ENCODE measurements around the gene IKZF5.

IKZF5 gene

DNA sequence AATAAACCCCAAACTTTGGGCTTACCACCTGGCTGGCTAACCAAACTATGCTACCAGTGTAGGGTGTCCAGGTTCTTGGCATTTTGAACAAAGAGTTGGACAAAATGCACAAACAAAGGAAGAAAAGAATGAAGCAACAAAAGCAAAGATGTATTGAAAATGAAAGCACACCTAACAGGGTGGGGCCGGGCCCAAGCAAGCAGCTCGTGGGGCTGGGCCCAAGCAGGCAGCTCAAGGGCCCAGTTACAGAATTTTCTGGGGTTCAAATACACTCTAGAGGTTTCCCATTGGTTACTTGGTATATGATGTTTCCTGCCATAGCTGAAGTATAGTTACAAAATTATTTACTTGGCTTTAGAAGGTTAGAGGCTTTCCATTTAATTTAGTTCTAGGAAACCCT, 15.9 kb upstream of the IKZF5 start:
- FAIRE-seq (no peak), DNase-seq (ENCODE audit: insufficient read length, low spot score) (no peak)
- TF ChIP-seq, protein P1, sequence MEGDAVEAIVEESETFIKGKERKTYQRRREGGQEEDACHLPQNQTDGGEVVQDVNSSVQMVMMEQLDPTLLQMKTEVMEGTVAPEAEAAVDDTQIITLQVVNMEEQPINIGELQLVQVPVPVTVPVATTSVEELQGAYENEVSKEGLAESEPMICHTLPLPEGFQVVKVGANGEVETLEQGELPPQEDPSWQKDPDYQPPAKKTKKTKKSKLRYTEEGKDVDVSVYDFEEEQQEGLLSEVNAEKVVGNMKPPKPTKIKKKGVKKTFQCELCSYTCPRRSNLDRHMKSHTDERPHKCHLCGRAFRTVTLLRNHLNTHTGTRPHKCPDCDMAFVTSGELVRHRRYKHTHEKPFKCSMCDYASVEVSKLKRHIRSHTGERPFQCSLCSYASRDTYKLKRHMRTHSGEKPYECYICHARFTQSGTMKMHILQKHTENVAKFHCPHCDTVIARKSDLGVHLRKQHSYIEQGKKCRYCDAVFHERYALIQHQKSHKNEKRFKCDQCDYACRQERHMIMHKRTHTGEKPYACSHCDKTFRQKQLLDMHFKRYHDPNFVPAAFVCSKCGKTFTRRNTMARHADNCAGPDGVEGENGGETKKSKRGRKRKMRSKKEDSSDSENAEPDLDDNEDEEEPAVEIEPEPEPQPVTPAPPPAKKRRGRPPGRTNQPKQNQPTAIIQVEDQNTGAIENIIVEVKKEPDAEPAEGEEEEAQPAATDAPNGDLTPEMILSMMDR (IDR thresholded peaks at IDR 0.05; ENCODE audit: insufficient read depth, missing control alignments) = no peak

DNA sequence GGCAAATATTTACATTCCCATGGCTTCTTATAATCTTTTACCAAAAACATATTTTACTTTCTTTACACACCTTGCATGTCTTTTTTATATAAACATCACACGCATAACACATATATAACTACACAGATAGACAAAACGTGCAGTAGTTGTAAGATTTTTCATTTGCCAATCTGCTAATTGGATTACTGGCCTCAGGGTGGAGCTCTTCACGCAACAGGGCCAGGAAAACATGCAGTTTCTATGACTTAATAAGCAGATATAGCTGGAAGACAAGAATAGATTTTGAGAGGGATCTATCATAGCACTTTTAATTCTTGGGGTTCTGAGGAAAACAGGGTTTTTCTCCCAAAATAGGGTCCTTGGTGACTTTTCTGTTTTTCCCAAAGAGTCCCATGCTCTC, 12.9 kb upstream of the IKZF5 start:
- no peak for FAIRE-seq
- DNase-seq (ENCODE audit: insufficient read length, low spot score) = no peak
- TF ChIP-seq, protein P1 (IDR thresholded peaks at IDR 0.05; ENCODE audit: insufficient read depth, missing control alignments) = peak; percentile 48

GRCh38 chr10:123019941-123020703, 11.5 kb upstream of the IKZF5 start:
- no peak for FAIRE-seq
- TF ChIP-seq, protein P1 (IDR thresholded peaks at IDR 0.05; ENCODE audit: insufficient read depth, missing control alignments) = no peak
- DNase-seq (ENCODE audit: insufficient read length, low spot score) = no peak

DNA sequence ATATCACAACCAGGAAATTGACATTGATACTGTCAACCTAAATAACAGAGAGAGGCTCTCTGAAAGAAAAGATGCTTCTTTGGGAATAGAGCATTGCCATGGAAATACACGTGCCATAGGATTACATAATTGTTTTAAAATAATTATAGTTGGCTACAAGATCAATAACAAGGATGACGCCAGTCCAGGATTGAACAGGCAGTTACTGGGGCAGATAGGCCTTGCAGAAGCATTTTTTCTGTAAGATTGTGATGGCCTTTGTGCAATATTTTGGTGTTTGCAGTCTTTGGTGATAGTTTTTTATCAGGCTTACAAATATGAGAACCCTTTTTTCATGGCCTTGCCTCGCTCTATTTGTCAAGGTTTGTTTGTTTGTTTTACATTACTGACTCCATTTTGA, 10.7 kb upstream of the IKZF5 start:
- TF ChIP-seq, protein P1 (IDR thresholded peaks at IDR 0.05; ENCODE audit: insufficient read depth, missing control alignments) = no peak
- FAIRE-seq (no peak), DNase-seq (ENCODE audit: insufficient read length, low spot score) (no peak)

DNA sequence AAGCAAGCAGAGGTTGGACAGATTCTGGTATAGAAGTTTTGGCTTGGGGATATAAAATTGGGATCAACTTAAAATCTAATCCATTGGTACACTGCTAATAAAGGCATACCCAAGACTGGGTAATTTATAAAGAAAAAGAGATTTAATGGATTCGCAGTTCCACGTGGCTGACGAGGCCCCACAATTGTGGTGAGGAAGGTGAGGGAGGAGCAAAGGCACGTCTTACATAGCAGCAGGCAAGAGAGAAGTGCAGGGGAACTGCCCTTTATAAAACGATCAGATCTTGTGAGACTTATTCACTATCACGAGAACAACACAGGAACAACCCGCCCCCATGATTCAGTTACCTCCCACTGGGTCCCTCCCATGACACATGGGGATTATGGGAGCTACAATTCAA, 9.9 kb upstream of the IKZF5 start:
- TF ChIP-seq, protein P1 (IDR thresholded peaks at IDR 0.05; ENCODE audit: insufficient read depth, missing control alignments) = no peak
- FAIRE-seq (no peak), DNase-seq (ENCODE audit: insufficient read length, low spot score) (no peak)

- DNase-seq (ENCODE audit: insufficient read length, low spot score) = no peak
- TF ChIP-seq, protein P1 (IDR thresholded peaks at IDR 0.05; ENCODE audit: insufficient read depth, missing control alignments) = no peak
- FAIRE-seq = no peak
Observed at GRCh38 chr10:123017421-123018165, 9.0 kb upstream of the IKZF5 start.

DNA sequence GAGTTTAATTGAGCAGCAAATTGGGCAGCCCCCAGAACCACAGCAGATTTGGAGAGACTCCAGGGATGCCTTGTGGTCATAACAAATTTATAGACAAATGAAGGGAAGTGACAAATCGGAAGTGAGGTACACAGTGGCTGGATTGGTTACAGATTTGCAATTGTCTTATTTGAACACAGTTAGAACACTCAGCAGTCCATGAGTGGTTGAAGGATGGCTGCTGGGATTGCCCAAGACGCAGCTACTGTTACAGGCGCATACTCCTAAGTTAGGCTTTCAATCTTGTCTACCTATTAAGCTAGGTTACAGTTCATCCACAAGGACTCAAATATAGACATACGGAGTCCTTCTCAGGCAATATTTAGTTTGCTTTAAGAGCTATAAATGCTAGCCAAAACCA, 7.6 kb upstream of the IKZF5 start:
- DNase-seq (ENCODE audit: insufficient read length, low spot score) = no peak
- no peak for FAIRE-seq
- TF ChIP-seq, protein P1 (IDR thresholded peaks at IDR 0.05; ENCODE audit: insufficient read depth, missing control alignments) = no peak

Measured in D721Med (cell line).